Measurements from ENCODE around the gene DUSP2.

The DUSP2 gene

GRCh38 chr2:96100893-96101304 lies 44.3 kb downstream of the DUSP2 start:
- peaks cover 8 to 10% of the 10 kb centered on the region in 2 donors for H3K9me3 ChIP-seq (ENCODE audit: control insufficient read depth in 1 of 2, low read length in 2 of 2)
- H3K4me1 ChIP-seq (ENCODE audit: control insufficient read depth in 1 of 2, insufficient read depth in 2 of 2, low read length in 2 of 2) = no peaks in the 10 kb centered on the region
- no peaks in the 10 kb centered on the region for H3K27me3 ChIP-seq (ENCODE audit: control insufficient read depth in 1 of 2, insufficient read depth in 2 of 2, low read length in 2 of 2)
- no peaks in the 10 kb centered on the region for H3K36me3 ChIP-seq (ENCODE audit: control insufficient read depth in 1 of 2, insufficient read depth in 2 of 2, low read length in 2 of 2)
- no peak overlapping the region for H3K27ac ChIP-seq (ENCODE audit: low read depth, low read length)
- no peak overlapping the region for H3K9ac ChIP-seq (ENCODE audit: low read depth in 1 of 2, low read length in 2 of 2)
- H3K4me3 ChIP-seq (ENCODE audit: low read depth in 1 of 2, low read length in 2 of 2) = no peak overlapping the region

DNA sequence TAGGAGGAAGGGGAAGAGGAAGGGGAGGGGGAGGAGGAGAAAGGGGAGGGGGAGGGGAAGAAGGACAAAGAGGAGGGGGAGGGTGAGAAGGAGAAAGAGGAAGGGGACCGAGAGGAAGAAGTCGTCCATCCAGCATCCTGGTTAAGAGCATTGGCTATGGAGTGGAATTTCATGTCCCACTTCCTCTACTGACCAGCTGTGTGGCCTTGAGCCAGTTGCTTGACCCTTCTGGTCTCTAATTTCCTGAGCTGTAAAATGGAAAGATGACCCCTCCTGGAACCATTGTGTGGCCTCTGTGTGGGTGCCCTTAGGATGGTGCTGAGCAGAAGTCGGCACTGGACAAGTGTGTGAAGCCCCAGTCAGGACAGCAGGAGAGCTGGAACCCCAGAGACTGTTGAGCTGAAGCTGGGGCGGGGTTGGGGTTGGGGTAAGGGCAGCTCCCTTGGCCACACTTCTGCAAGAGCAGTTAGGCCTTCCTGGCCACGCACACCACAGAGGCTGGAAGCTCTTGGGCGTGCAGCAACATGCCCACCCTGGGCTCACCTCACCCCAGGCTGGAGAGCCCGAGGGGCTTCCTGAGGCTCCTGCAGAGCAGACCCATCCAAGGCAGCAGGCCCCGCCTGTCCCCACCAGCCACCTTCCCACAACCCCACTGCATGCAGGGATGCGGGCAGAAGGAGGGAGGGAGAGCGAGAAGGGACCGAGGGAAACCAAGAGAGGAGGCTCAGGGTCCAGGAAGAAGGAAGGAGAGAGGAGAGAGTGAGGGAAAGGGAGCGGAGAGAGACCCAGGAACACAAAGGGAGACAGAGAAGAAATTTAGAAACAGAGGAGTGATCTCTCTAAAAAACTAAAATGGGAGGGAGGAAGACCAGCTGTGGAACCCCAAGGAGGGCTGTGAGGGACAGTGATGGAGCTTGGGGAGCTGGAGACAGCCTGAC lies 45.1 kb downstream of the DUSP2 start:
- Histone ChIP-seq H3K4me3 (ENCODE audit: low read depth in 1 of 2, low read length in 2 of 2) (no peak overlapping the region), H3K27me3 (ENCODE audit: control insufficient read depth in 1 of 2, insufficient read depth in 2 of 2, low read length in 2 of 2) (no peaks in the 10 kb centered on the region), H3K9ac (ENCODE audit: low read depth in 1 of 2, low read length in 2 of 2) (no peak overlapping the region), H3K9me3 (ENCODE audit: control insufficient read depth in 1 of 2, low read length in 2 of 2) (peaks cover 2% of the 10 kb centered on the region in 2 donors), H3K36me3 (ENCODE audit: control insufficient read depth in 1 of 2, insufficient read depth in 2 of 2, low read length in 2 of 2) (no peaks in the 10 kb centered on the region), H3K27ac (ENCODE audit: low read depth, low read length) (no peak overlapping the region), H3K4me1 (ENCODE audit: control insufficient read depth in 1 of 2, insufficient read depth in 2 of 2, low read length in 2 of 2) (no peaks in the 10 kb centered on the region)

DNA sequence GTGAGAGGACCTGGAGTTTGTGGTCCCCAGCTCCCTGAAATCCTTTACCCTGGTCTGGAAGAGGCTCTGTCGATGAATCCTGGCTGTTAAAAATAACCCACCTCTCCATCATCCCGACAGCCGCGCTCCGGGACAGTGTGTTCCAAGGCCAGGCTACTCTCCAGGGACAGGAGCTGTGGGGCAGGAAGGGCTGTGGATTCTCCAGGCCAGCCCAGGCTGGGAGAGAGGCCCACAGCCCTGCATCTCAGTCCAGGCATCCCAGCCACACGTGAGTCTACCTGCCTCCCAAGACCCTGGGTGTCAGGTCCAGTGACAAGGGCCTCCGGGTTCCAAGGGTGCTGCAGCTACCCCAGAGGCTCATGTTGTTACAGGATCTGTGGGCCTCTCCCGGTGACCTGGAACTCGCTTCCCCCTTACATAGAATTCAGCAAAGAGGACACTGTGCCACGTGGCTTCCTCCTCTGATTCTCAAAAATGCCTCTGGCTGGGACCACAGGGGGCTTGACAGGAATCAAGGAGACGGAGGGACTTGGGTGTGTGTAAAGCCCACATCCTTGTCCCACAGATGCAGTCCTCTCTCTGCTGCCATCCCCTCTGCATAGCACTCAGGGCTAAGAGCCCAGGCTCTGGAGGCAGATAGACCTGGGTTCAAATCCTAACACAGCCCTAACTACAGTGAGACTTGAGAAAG lies 46.2 kb downstream of the DUSP2 start:
- no peaks in the 10 kb centered on the region for H3K4me1 ChIP-seq (ENCODE audit: control insufficient read depth in 1 of 2, insufficient read depth in 2 of 2, low read length in 2 of 2)
- no peaks in the 10 kb centered on the region for H3K36me3 ChIP-seq (ENCODE audit: control insufficient read depth in 1 of 2, insufficient read depth in 2 of 2, low read length in 2 of 2)
- no peak overlapping the region for H3K9ac ChIP-seq (ENCODE audit: low read depth in 1 of 2, low read length in 2 of 2)
- H3K27me3 ChIP-seq (ENCODE audit: control insufficient read depth in 1 of 2, insufficient read depth in 2 of 2, low read length in 2 of 2) = no peaks in the 10 kb centered on the region
- H3K9me3 ChIP-seq (ENCODE audit: control insufficient read depth in 1 of 2, low read length in 2 of 2) = no peaks in the 10 kb centered on the region
- no peak overlapping the region for H3K27ac ChIP-seq (ENCODE audit: low read depth, low read length)
- H3K4me3 ChIP-seq (ENCODE audit: low read depth in 1 of 2, low read length in 2 of 2) = no peak overlapping the region

DNA sequence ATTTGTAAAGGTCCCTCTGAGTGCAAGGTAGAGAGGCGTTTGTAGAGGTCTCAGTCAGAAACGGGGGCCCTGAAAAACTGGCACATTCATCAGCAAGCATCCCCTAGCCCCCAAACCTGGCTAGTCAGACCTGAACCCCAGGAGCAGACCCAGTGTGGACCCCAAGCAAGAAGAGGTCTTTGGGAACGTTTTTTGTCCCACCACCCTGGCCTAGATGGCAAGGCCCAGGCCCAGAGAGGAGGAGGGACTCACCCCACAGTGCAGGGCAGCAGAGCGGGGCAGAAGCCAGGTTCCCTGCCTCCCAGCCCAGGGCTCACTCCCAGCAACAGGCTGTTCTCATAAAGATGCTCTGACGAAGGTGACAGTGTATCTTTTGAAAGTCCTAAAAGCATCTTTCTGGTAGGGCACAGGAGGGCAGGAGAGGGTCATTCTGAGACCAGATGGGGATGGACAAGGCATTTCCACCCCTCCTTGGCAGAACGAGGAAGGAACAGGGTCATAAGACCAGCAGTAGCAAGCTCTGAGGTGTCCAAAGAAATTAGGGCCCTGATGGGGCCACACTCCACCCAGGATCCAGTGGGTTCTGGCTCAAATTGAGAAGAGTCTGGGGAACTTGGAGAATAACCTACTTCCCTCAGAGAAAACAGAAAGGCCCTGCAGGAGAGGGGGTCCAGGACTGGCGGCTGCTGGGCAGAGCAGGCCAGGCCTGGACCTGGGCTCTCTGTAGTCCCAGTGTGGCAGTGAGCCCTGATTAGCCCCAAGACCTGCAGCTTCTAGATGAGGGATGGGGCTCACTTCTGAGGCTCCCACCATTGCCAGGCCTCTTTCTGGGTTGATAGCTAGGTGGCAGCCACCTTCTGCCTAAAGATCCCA lies 47.1 kb downstream of the DUSP2 start:
- no peaks in the 10 kb centered on the region for H3K27me3 ChIP-seq (ENCODE audit: control insufficient read depth in 1 of 2, insufficient read depth in 2 of 2, low read length in 2 of 2)
- no peaks in the 10 kb centered on the region for H3K4me1 ChIP-seq (ENCODE audit: control insufficient read depth in 1 of 2, insufficient read depth in 2 of 2, low read length in 2 of 2)
- H3K4me3 ChIP-seq (ENCODE audit: low read depth in 1 of 2, low read length in 2 of 2) = no peak overlapping the region
- H3K9ac ChIP-seq (ENCODE audit: low read depth in 1 of 2, low read length in 2 of 2) = no peak overlapping the region
- H3K27ac ChIP-seq (ENCODE audit: low read depth, low read length) = no peak overlapping the region
- no peaks in the 10 kb centered on the region for H3K9me3 ChIP-seq (ENCODE audit: control insufficient read depth in 1 of 2, low read length in 2 of 2)
- no peaks in the 10 kb centered on the region for H3K36me3 ChIP-seq (ENCODE audit: control insufficient read depth in 1 of 2, insufficient read depth in 2 of 2, low read length in 2 of 2)

- no peaks in the 10 kb centered on the region for H3K4me1 ChIP-seq (ENCODE audit: control insufficient read depth in 1 of 2, insufficient read depth in 2 of 2, low read length in 2 of 2)
- H3K9ac ChIP-seq (ENCODE audit: low read depth in 1 of 2, low read length in 2 of 2) = no peak overlapping the region
- no peak overlapping the region for H3K27ac ChIP-seq (ENCODE audit: low read depth, low read length)
- H3K9me3 ChIP-seq (ENCODE audit: control insufficient read depth in 1 of 2, low read length in 2 of 2) = no peaks in the 10 kb centered on the region
- H3K36me3 ChIP-seq (ENCODE audit: control insufficient read depth in 1 of 2, insufficient read depth in 2 of 2, low read length in 2 of 2) = no peaks in the 10 kb centered on the region
- no peak overlapping the region for H3K4me3 ChIP-seq (ENCODE audit: low read depth in 1 of 2, low read length in 2 of 2)
- H3K27me3 ChIP-seq (ENCODE audit: control insufficient read depth in 1 of 2, insufficient read depth in 2 of 2, low read length in 2 of 2) = no peaks in the 10 kb centered on the region
Measured at GRCh38 chr2:96097441-96097840, 47.8 kb downstream of the DUSP2 start.

DNA sequence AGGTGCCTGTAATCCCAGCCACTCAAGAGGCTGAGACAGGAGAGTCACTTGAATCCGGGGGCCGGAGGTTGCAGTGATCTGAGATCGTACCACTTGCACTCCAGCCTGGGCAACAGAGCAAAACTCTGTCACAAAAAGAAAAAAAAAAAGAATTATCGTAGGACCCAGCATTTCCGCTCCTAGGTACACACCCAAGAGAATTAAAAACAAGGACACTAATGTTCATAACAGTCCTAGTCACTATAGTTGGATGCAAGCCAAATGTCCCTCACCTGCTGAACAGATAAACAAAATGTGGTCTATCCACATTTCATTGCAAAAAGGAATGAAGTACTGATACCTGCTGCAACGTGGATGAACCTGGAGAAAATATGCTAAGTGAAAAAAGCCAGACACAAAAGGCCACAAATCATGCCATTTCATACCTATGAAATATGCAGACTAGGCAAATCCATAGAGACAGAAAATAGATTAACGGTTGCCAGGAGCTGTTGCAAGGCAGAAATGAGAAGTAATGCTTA lies 50.1 kb downstream of the DUSP2 start:
- H3K9me3 ChIP-seq (ENCODE audit: control insufficient read depth in 1 of 2, low read length in 2 of 2) = no peaks in the 10 kb centered on the region
- no peak overlapping the region for H3K4me3 ChIP-seq (ENCODE audit: low read depth in 1 of 2, low read length in 2 of 2)
- peaks cover 21 to 22% of the 10 kb centered on the region in 2 donors for H3K4me1 ChIP-seq (ENCODE audit: control insufficient read depth in 1 of 2, insufficient read depth in 2 of 2, low read length in 2 of 2)
- no peak overlapping the region for H3K27ac ChIP-seq (ENCODE audit: low read depth, low read length)
- H3K36me3 ChIP-seq (ENCODE audit: control insufficient read depth in 1 of 2, insufficient read depth in 2 of 2, low read length in 2 of 2) = no peaks in the 10 kb centered on the region
- H3K9ac ChIP-seq (ENCODE audit: low read depth in 1 of 2, low read length in 2 of 2) = no peak overlapping the region
- H3K27me3 ChIP-seq (ENCODE audit: control insufficient read depth in 1 of 2, insufficient read depth in 2 of 2, low read length in 2 of 2) = no peaks in the 10 kb centered on the region

- H3K27ac ChIP-seq (ENCODE audit: low read depth, low read length) = no peak overlapping the region
- no peaks in the 10 kb centered on the region for H3K9me3 ChIP-seq (ENCODE audit: control insufficient read depth in 1 of 2, low read length in 2 of 2)
- H3K36me3 ChIP-seq (ENCODE audit: control insufficient read depth in 1 of 2, insufficient read depth in 2 of 2, low read length in 2 of 2) = no peaks in the 10 kb centered on the region
- no peaks in the 10 kb centered on the region for H3K27me3 ChIP-seq (ENCODE audit: control insufficient read depth in 1 of 2, insufficient read depth in 2 of 2, low read length in 2 of 2)
- no peak overlapping the region for H3K9ac ChIP-seq (ENCODE audit: low read depth in 1 of 2, low read length in 2 of 2)
- H3K4me3 ChIP-seq (ENCODE audit: low read depth in 1 of 2, low read length in 2 of 2) = no peak overlapping the region
- H3K4me1 ChIP-seq (ENCODE audit: control insufficient read depth in 1 of 2, insufficient read depth in 2 of 2, low read length in 2 of 2) = peaks cover 21 to 22% of the 10 kb centered on the region in 2 donors
Measured at GRCh38 chr2:96093528-96093927, 51.7 kb downstream of the DUSP2 start.
